ENCODE measurements around the gene INHA.

- no peak for TF ChIP-seq EZH2 (IDR thresholded peaks at IDR 0.05; ENCODE audit: borderline replicate concordance, insufficient read depth, low read depth, low read length, poor library complexity, severe bottlenecking)
- TF ChIP-seq, protein P1, sequence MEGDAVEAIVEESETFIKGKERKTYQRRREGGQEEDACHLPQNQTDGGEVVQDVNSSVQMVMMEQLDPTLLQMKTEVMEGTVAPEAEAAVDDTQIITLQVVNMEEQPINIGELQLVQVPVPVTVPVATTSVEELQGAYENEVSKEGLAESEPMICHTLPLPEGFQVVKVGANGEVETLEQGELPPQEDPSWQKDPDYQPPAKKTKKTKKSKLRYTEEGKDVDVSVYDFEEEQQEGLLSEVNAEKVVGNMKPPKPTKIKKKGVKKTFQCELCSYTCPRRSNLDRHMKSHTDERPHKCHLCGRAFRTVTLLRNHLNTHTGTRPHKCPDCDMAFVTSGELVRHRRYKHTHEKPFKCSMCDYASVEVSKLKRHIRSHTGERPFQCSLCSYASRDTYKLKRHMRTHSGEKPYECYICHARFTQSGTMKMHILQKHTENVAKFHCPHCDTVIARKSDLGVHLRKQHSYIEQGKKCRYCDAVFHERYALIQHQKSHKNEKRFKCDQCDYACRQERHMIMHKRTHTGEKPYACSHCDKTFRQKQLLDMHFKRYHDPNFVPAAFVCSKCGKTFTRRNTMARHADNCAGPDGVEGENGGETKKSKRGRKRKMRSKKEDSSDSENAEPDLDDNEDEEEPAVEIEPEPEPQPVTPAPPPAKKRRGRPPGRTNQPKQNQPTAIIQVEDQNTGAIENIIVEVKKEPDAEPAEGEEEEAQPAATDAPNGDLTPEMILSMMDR (IDR thresholded peaks at IDR 0.05), result no peak
Observed at GRCh38 chr2:219607931-219608330, 35.8 kb downstream of the INHA start.

Data from B cell (primary cell).